HG03135 (cell line): Measurements from ENCODE around the gene DIP2B.

Experiments used
- ATAC-seq: cut with Tn5 transposase; IDR thresholded peaks from one replicate; pipeline ENCODE4 v1.9.1; 2021; ENCODE audit warnings: mild to moderate bottlenecking, moderate library complexity; ENCODE audit not compliant: unreplicated experiment

The DIP2B gene

DNA sequence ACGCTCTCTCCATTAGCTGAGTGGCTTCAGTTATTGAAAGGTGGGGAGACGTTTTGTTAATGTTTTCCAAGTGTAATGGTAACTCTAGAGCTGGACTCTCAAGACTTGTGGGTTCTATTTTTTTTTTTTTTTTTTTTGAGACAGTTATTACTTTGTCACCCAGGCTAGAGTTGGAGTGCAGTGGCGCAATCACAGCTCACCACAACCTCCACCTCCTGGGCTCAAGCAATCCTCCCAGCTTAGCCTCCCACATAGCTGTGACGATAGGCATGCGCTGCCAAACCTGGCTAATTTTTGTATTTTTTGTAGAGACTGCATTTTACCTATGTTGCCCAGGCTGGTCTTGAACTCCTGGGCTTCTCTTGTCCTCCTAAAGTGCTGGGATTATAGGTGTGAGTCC lies 285.3 kb downstream of the DIP2B start:
- no peak for ATAC-seq
